Left ventricle myocardium inferior (tissue), 1 donor: Measurements from ENCODE around the gene MACO1. TPM values are rescaled to one million over a fixed set of nuclear protein-coding genes. Genes with fewer than 3 reads are reported as not detected.
A peak's percentile ranks its signal among the peaks of the same experiment; 100 is the strongest.
"Not testable (repeated sequence)": the region's sequence is repeated elsewhere in the genome, so short reads cannot be mapped to it uniquely, and the experiment has no call there.

Experiments
- DNase-seq: peaks from one replicate; pipeline ENCODE4 v3.0.0-alpha.2; 2020
- H3K27ac ChIP-seq: fragments of 200-600 bp; replicated peaks from 2 replicates; pipeline ENCODE4 v1.8.0; 2021
- H3K27me3 ChIP-seq: fragments of 200-600 bp; 2 replicates; pipeline ENCODE4 v1.8.0; 2021; ENCODE audit warnings: low read depth
- H3K36me3 ChIP-seq: fragments of 200-600 bp; 2 replicates; pipeline ENCODE4 v1.8.0; 2021
- H3K4me1 ChIP-seq: fragments of 200-600 bp; 2 replicates; pipeline ENCODE4 v1.8.0; 2021
- H3K4me3 ChIP-seq: fragments of 200-600 bp; 2 replicates; pipeline ENCODE4 v1.8.0; 2021; ENCODE audit warnings: mild to moderate bottlenecking, moderate library complexity
- H3K9me3 ChIP-seq: fragments of 200-600 bp; replicated peaks from 2 replicates; pipeline ENCODE4 v1.8.0; 2021
- intact Hi-C: fragments of 100-400 bp; cut with micrococcal nuclease; formaldehyde crosslinking; loops from one replicate; pipeline ENCODE4 v1.11.0; 2022
- long read RNA-seq: library from polyadenylated mRNA; unstranded; transcript quantifications from one replicate; pipeline ENCODE4 v2.0.0, GENCODE V29; 2021
- total RNA-seq: library from RNA; stranded (reverse); fragmentation: NEBNext Ultra II Directional; extraction: Animal tissue kit (Norgen Biotek cat#: 25700); gene quantifications from one replicate; pipeline ENCODE4 v1.2.1, GENCODE V29; 2021
- TF ChIP-seq, protein P1 (sequence below): fragments of 200-600 bp; IDR thresholded peaks from 2 replicates; pipeline ENCODE4 v1.8.0; 2021; ENCODE audit warnings: antibody characterized with exemption, mild to moderate bottlenecking, borderline replicate concordance
- donor health status: DM: no; HTN: yes; CAD: no; lungs with severe emphysema.

The MACO1 gene, protein sequence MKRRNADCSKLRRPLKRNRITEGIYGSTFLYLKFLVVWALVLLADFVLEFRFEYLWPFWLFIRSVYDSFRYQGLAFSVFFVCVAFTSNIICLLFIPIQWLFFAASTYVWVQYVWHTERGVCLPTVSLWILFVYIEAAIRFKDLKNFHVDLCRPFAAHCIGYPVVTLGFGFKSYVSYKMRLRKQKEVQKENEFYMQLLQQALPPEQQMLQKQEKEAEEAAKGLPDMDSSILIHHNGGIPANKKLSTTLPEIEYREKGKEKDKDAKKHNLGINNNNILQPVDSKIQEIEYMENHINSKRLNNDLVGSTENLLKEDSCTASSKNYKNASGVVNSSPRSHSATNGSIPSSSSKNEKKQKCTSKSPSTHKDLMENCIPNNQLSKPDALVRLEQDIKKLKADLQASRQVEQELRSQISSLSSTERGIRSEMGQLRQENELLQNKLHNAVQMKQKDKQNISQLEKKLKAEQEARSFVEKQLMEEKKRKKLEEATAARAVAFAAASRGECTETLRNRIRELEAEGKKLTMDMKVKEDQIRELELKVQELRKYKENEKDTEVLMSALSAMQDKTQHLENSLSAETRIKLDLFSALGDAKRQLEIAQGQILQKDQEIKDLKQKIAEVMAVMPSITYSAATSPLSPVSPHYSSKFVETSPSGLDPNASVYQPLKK
- 12.9 TPM for total RNA-seq
- long read RNA-seq, partial matches to known transcripts = 3 of 10 reads
- long read RNA-seq, other reads (novel, unspliced or antisense) = 3 of 10 reads

DNA sequence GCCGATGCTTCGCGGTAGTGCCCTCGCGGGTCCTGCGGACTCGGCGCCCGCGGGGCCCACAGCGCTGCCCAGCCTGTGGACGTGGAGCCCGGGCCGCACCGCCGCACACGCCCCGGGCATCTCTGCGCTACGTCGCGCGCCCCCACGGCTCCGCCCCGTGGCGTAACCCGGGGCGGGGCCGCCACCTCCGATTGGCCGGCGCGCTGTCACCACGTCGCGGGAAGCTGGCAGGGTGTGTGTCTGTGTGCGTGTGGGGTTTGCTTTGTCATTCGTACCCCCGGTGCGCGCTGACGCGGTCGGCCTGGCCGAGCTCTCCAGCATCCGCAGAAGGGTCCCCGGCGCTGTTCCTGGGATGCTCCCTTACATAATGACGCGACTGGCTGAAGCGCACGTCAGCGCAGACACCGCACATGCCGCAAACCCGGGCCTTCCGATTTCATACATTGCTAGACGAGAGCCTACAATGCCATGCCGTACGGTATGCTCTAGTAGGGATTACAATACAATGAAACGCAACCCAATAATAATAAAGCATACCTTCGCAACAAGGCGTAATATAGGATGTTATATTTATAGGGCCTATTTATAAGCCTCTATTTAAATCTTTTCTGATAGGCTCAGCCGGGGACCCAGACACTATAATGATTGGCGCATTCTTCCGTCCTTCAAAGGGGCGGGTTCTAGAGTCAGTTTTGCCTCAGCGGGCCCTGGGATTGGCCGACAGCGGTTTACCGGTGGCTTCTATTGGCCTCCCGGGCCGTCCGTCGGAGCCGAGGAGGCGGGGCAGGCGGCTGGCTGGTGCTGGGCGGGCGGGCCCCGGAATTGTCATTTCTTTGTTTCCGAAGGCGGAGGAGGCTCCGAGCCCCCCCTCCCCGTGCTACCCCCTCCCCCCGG lies at the start of gene MACO1:
TSS of gene MACO1 (plus strand) at position 825 of the 894 bp plus-strand sequence. CDS start 202 bp downstream, outside the sequence.
- Histone ChIP-seq H3K9me3 (no peaks in the 10 kb centered on the region), H3K4me3 (peak within 1 kb of the TSS; percentile 85), H3K27ac (peak within 1 kb of the TSS; percentile 95), H3K4me1 (peaks cover 57% of the 10 kb centered on the region), H3K36me3 (no peaks in the 10 kb centered on the region), H3K27me3 (no peaks in the 10 kb centered on the region)
- TF ChIP-seq, protein P1, sequence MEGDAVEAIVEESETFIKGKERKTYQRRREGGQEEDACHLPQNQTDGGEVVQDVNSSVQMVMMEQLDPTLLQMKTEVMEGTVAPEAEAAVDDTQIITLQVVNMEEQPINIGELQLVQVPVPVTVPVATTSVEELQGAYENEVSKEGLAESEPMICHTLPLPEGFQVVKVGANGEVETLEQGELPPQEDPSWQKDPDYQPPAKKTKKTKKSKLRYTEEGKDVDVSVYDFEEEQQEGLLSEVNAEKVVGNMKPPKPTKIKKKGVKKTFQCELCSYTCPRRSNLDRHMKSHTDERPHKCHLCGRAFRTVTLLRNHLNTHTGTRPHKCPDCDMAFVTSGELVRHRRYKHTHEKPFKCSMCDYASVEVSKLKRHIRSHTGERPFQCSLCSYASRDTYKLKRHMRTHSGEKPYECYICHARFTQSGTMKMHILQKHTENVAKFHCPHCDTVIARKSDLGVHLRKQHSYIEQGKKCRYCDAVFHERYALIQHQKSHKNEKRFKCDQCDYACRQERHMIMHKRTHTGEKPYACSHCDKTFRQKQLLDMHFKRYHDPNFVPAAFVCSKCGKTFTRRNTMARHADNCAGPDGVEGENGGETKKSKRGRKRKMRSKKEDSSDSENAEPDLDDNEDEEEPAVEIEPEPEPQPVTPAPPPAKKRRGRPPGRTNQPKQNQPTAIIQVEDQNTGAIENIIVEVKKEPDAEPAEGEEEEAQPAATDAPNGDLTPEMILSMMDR = no peak
- intact Hi-C loops = no loop called here
- peak; percentile 97 for DNase-seq

DNA sequence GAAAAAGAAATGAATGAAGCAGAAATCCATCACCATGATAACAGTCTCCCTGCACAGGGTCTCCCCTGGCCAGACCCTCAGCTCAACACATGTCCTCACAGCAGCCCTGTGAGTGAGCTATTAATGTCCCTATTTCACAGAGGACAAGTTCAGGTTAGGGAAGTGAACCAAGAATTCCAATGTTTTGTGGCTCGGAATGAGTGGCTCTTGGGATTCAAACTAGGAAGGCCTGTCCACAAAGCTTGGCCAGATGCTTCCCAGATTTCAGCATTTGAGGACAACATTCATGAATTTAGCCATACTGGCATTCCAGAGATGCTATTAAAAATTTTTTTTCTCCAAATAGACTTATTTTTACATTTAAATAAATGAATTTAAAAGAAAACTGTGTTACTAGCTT lies 48.2 kb upstream of the MACO1 start:
- DNase-seq, H3K27me3 ChIP-seq, H3K36me3 ChIP-seq, H3K4me1 ChIP-seq, intact Hi-C loops, H3K27ac ChIP-seq, H3K9me3 ChIP-seq, H3K4me3 ChIP-seq: not testable (repeated sequence)

DNA sequence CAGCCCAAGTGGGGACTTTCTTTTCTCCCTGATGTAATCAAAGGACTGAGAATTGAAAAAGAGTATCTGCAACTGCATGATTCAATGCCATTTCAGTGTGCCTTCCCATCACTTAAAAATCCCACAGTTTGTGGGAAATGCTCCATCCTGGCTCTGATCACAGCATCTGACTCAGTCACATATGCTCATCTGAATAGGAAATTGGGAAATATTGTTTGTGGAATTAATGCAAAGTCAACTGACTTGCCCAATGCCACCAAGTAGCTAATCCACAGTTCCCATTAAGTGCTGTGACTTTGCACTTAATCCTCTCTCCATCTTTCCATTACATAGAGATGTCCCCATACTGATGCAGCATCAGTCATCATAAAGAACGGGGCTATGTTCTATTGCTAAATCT lies 47.6 kb upstream of the MACO1 start:
- H3K9me3 ChIP-seq, H3K4me1 ChIP-seq, H3K27ac ChIP-seq, intact Hi-C loops, H3K4me3 ChIP-seq, H3K27me3 ChIP-seq, DNase-seq, H3K36me3 ChIP-seq: not testable (repeated sequence)

DNA sequence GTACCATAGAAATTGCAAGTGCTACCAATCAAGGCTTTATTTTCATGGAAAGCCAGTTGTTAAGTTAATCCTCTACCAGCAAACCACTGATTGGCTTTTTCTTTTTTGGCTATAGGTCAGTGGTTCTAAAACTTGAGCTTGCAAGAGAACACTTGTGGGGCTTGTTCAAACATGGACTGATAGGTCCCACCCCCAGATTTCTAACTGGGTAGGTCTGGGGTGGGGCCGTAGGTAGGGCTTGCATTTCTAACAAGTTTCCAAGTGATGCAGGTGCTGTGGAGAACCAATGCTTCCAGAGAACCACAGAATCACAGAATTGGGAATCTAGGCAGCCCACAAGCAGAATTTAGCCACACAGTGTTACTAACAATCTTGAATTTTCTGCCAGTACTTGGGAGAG lies 46.8 kb upstream of the MACO1 start:
- H3K9me3 ChIP-seq, H3K27me3 ChIP-seq, H3K4me1 ChIP-seq, intact Hi-C loops, H3K36me3 ChIP-seq, H3K4me3 ChIP-seq, DNase-seq, H3K27ac ChIP-seq: not testable (repeated sequence)

DNA sequence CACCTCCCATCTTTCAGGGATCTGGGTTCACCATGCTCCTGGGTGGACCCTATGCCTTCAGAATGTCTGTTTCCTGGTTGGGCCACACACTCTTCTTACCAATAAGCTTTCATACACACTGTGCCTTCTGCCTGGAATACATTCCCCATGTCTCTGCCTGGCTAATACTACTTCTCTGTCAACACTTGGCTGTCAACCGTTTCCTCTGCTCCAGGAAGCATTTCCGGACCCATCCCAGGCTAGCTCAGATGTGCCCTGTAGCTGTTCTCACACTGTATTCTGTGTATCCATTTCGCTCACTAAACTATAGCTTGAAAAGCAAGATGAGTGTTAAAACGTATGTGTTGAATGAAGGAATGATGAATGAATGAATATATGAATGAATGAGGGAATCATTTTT lies 43.6 kb upstream of the MACO1 start:
- intact Hi-C loops, H3K27ac ChIP-seq, H3K9me3 ChIP-seq, H3K4me3 ChIP-seq, H3K27me3 ChIP-seq, DNase-seq, H3K36me3 ChIP-seq, H3K4me1 ChIP-seq: not testable (repeated sequence)

DNA sequence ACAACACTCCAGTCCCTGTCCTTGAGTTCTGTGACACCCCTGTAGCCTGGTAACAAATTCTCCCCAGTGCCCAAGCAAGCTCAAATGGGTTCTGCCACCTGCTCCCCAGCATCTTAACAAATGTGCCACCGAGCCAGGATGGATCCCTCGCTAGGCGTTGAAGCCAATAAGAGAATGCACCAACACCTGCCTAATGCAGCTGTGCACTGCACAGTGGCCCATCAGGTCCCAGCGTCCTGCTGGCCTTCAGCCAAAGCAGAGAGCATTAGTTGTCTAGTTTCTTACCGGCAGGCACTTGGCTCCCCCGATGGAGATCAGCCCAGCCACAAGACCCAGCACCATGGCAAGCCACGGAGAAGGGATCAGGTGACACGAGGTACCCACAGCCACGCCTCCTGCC lies 42.0 kb upstream of the MACO1 start:
- H3K27ac ChIP-seq, H3K27me3 ChIP-seq, H3K4me1 ChIP-seq, H3K36me3 ChIP-seq, DNase-seq, H3K9me3 ChIP-seq, intact Hi-C loops, H3K4me3 ChIP-seq: not testable (repeated sequence)

DNA sequence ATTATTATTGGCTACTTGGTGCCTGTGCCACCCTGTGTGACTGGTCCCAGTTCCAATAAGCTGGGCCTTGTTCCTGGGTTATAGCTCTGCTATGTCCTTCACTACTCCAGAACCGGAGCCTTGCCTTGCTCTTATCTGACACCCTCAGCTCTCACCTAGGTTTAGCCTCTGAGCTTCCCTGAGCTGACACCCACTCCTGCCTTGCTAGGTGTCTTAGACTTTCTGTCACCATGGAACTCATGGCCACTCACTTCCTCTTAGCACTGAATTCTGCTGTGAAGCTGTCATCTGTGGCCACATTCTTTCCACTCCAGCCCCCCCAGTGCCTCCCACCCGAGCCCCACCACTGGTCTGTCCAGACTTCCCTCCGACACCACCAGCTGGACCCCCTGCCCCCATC lies 41.0 kb upstream of the MACO1 start:
- H3K36me3 ChIP-seq, DNase-seq, H3K4me3 ChIP-seq, intact Hi-C loops, H3K4me1 ChIP-seq, H3K27ac ChIP-seq, H3K9me3 ChIP-seq, H3K27me3 ChIP-seq: not testable (repeated sequence)

DNA sequence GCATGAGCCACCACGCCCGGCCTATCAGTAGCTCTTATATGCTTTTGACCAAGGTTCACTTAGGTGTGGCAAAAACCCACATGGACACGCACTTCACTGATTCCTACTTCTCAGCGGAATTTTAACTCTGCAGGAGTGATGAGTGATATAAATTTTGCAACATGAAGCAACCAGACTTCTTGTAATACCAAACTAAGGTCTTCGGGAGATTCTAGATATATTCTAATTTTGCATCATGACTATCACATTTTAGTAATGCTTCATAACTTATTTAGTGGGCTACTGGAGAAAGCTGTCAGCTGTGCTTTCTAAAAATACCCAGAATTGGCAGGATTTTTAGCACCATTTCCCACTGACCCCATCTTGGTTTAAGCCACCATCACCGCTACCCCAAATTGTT lies 37.9 kb upstream of the MACO1 start:
- H3K36me3 ChIP-seq = no peaks in the 10 kb centered on the region
- no peak overlapping the region for H3K4me3 ChIP-seq
- no peak for DNase-seq
- H3K27me3 ChIP-seq = no peaks in the 10 kb centered on the region
- TF ChIP-seq, protein P1 = no peak
- no peaks in the 10 kb centered on the region for H3K4me1 ChIP-seq
- intact Hi-C loops = no loop called here
- H3K9me3 ChIP-seq = no peaks in the 10 kb centered on the region
- no peak overlapping the region for H3K27ac ChIP-seq

DNA sequence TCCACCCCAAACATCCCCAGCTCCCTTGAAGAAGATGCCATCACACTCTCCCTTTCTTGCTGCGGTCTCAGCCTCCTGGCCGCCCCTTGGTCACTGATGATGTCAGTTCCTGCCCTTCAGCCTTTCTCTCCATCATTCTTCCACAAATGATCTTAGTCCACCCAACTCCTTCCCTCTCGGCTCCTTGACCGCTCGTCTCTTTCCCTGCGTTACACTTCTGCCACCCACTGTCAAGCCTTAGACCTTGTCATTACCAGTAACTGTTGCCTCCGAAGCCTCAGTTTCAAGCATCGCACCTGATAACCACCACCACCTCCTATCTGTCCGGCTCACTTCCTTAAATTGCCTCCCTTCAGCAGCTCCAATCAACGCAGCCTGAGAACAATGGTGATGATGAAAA lies 33.1 kb upstream of the MACO1 start:
- H3K4me3 ChIP-seq, DNase-seq, H3K27ac ChIP-seq, H3K36me3 ChIP-seq, H3K9me3 ChIP-seq, H3K27me3 ChIP-seq, intact Hi-C loops, H3K4me1 ChIP-seq: not testable (repeated sequence)

DNA sequence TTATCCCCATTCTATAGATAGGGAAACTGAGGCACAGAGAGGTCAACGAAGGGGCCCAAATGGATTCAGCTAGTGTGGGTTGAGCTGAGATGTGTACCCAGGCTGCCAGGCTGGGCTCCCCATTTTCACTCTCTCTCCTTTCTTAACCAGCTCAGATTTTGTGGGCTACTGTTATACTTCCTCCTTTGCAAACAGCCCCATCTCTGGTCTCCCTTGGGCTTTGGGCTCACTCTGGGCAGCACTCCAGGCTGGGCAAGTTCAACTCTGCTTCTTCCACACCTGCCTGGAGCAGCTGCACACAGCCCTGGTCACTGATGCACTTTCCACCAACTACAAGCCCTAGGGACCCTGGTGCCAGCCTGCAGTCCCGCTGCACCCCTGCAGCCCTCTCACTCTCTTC lies 32.6 kb upstream of the MACO1 start:
- H3K4me1 ChIP-seq, H3K36me3 ChIP-seq, H3K27me3 ChIP-seq, intact Hi-C loops, H3K9me3 ChIP-seq, H3K27ac ChIP-seq, H3K4me3 ChIP-seq, DNase-seq: not testable (repeated sequence)
